ENCODE measurements around the gene GGT5. TPM values are rescaled to one million over a fixed set of nuclear protein-coding genes. Genes with fewer than 3 reads are reported as not detected.

GGT5 gene
- total and polyA plus RNA-seq, 4 donors: 6.3 to 35.0 (median 20.2) TPM

- TF ChIP-seq FOXA2 (IDR thresholded peaks at IDR 0.05): no peak
- TF ChIP-seq MAX (IDR thresholded peaks at IDR 0.05): no peak
- TF ChIP-seq NR2F2 (IDR thresholded peaks at IDR 0.05): no peak
- no peak for TF ChIP-seq RXRA (IDR thresholded peaks at IDR 0.05)
- TF ChIP-seq HNF4A (conservative IDR thresholded peaks at IDR 0.05): peak in 1 of 2 donors; percentile 10
- H3K36me3 ChIP-seq (ENCODE audit: control insufficient read depth in 4 of 4, insufficient read depth in 3 of 4, low read depth in 1 of 4, low read length in 3 of 4): no peaks in the 10 kb centered on the region
- peaks cover 0 to 7% (median 0%) of the 10 kb centered on the region in 4 donors for H3K4me1 ChIP-seq (ENCODE audit: control insufficient read depth in 4 of 4, insufficient read depth in 4 of 4, low read length in 3 of 4)
- H3K4me3 ChIP-seq (ENCODE audit: low read depth in 1 of 3, low read length in 3 of 3): no peak overlapping the region
- no peaks in the 10 kb centered on the region for H3K27me3 ChIP-seq (ENCODE audit: control insufficient read depth in 4 of 4, insufficient read depth in 4 of 4, low read length in 3 of 4)
- WGBS: 78% methylated on average over 6 of the region's 6 CpGs
- H3K9me3 ChIP-seq (ENCODE audit: control insufficient read depth in 4 of 4, low read length in 3 of 4): no peaks in the 10 kb centered on the region
- no peak overlapping the region for H3K27ac ChIP-seq (ENCODE audit: low read depth in 1 of 2, low read length in 2 of 2)
- no peak for DNase-seq (ENCODE audit: low spot score)
- no peak overlapping the region for H3K9ac ChIP-seq (ENCODE audit: low read depth in 1 of 2, low read length in 2 of 2)
Measured at GRCh38 chr22:24198682-24199052, 46.2 kb downstream of the GGT5 start.

GRCh38 chr22:24191893-24192292 lies 53.0 kb downstream of the GGT5 start:
- H3K4me3 ChIP-seq (ENCODE audit: low read depth in 1 of 3, low read length in 3 of 3): no peak overlapping the region
- 96% methylated on average over 5 of the region's 5 CpGs for WGBS

More at GRCh38 chr22:24191893-24192292, 53.0 kb downstream of the GGT5 start:
- Histone ChIP-seq H3K27me3 (ENCODE audit: control insufficient read depth in 4 of 4, insufficient read depth in 4 of 4, low read length in 3 of 4) (no peaks in the 10 kb centered on the region), H3K36me3 (ENCODE audit: control insufficient read depth in 4 of 4, insufficient read depth in 3 of 4, low read depth in 1 of 4, low read length in 3 of 4) (no peaks in the 10 kb centered on the region), H3K4me1 (ENCODE audit: control insufficient read depth in 4 of 4, insufficient read depth in 4 of 4, low read length in 3 of 4) (no peaks in the 10 kb centered on the region), H3K9ac (ENCODE audit: low read depth in 1 of 2, low read length in 2 of 2) (no peak overlapping the region), H3K27ac (ENCODE audit: low read depth in 1 of 2, low read length in 2 of 2) (no peak overlapping the region), H3K9me3 (ENCODE audit: control insufficient read depth in 4 of 4, low read length in 3 of 4) (no peaks in the 10 kb centered on the region)
- TF ChIP-seq FOXA2 (IDR thresholded peaks at IDR 0.05) (no peak), FOXA1 (IDR thresholded peaks at IDR 0.05) (no peak), EGR1 (IDR thresholded peaks at IDR 0.05; ENCODE audit: low read depth in 2 of 2) (no peak), RXRA (IDR thresholded peaks at IDR 0.05) (no peak), YY1 (IDR thresholded peaks at IDR 0.05) (no peak), HNF4G (IDR thresholded peaks at IDR 0.05) (no peak), REST (IDR thresholded peaks at IDR 0.05) (no peak), GABPA (IDR thresholded peaks at IDR 0.05 in 1 of 2, conservative IDR thresholded peaks at IDR 0.05 in 1 of 2) (no peak), NR2F2 (IDR thresholded peaks at IDR 0.05) (no peak), CTCF (IDR thresholded peaks at IDR 0.05; ENCODE audit: low read depth, low read length, missing input control) (no peak), TAF1 (conservative IDR thresholded peaks at IDR 0.05) (no peak), HNF4A (conservative IDR thresholded peaks at IDR 0.05) (no peak), SP1 (IDR thresholded peaks at IDR 0.05) (no peak), ZBTB33 (IDR thresholded peaks at IDR 0.05) (no peak), JUND (IDR thresholded peaks at IDR 0.05) (no peak), MAX (IDR thresholded peaks at IDR 0.05) (no peak), RAD21 (IDR thresholded peaks at IDR 0.05) (no peak), ATF3 (IDR thresholded peaks at IDR 0.05) (no peak)
- no peak for DNase-seq (ENCODE audit: low spot score)

All from liver (tissue), 9 donors.